Muscle of leg (tissue), 16 donors: Measurements from ENCODE around the gene RBX1. TPM values are rescaled to one million over a fixed set of nuclear protein-coding genes. Genes with fewer than 3 reads are reported as not detected.
"Not testable (repeated sequence)": the region's sequence is repeated elsewhere in the genome, so short reads cannot be mapped to it uniquely, and the experiment has no call there.

ENCODE experiments used
- DNase-seq: peaks from one replicate; pipeline ENCODE4 v3.0.0; 2013
- H3K27ac ChIP-seq: one replicate; pipeline ENCODE4 v1.5.1; 2013; ENCODE audit warnings: mild to moderate bottlenecking, low read length, control low read depth
- H3K27me3 ChIP-seq: one replicate; pipeline ENCODE4 v1.6.1; 2013; ENCODE audit warnings: low read length; ENCODE audit not compliant: control insufficient read depth, insufficient read depth
- H3K36me3 ChIP-seq: one replicate; pipeline ENCODE4 v1.6.1; 2013; ENCODE audit warnings: low read length; ENCODE audit not compliant: control insufficient read depth, insufficient read depth
- H3K4me1 ChIP-seq: one replicate; pipeline ENCODE4 v1.6.1; 2013; ENCODE audit warnings: low read length; ENCODE audit not compliant: control insufficient read depth, insufficient read depth
- H3K4me3 ChIP-seq: one replicate; pipeline ENCODE4 v1.5.1; 2013; ENCODE audit warnings: low read length, control low read depth
- H3K9me3 ChIP-seq: replicated peaks from 2 replicates; pipeline ENCODE4 v1.6.1; 2013; ENCODE audit warnings: low read depth, low read length; ENCODE audit not compliant: control insufficient read depth
- WGBS: methylation state at CpG from one replicate; pipeline ENCODE4 v1.1.5; 2013; ENCODE audit warnings: missing lambda C conversion rate; ENCODE audit not compliant: insufficient coverage; 5-methylcytosine and 5-hydroxymethylcytosine counted together
- long read RNA-seq, 11 donors: transcript quantifications; one replicate each; lab custom pipeline, GENCODE V29; 2026
- polyA plus RNA-seq, 8 donors: library from polyadenylated mRNA; unstranded; fragments of 120-200 nt; gene quantifications; one replicate each; pipeline versions ENCODE4 v1.2.1 to v1.2.3, GENCODE V29; 2013; ENCODE audit warnings: inconsistent platforms in 1 of 8, low replicate concordance in 1 of 8; ENCODE audit not compliant: insufficient read length in 8 of 8, insufficient read depth in 1 of 8
- total RNA-seq: library from RNA; stranded (reverse); fragments of 120-200 nt; gene quantifications from one replicate; pipeline ENCODE4 v1.2.4, GENCODE V29; 2013

The RBX1 gene
- total RNA-seq (66.3 TPM), polyA plus RNA-seq (10 to 100 TPM; 66.1 to 79.8 (median 73.5) TPM)
- long read RNA-seq, donor 1, transcript RBX1-201 (5 exons, 1,188 nt), result major isoform, 42 of 52 reads
- long read RNA-seq, donor 1, partial matches to known transcripts, result 5 of 52 reads
- long read RNA-seq, donor 1, other reads (novel, unspliced or antisense), result 0 of 52 reads
- long read RNA-seq, donor 2, transcript RBX1-201 (5 exons, 1,188 nt), result major isoform, 18 of 20 reads
- long read RNA-seq, donor 2, partial matches to known transcripts, result 0 of 20 reads
- long read RNA-seq, donor 2, other reads (novel, unspliced or antisense), result 0 of 20 reads
- long read RNA-seq, donor 3, transcript RBX1-201 (5 exons, 1,188 nt), result major isoform, 73 of 85 reads
- long read RNA-seq, donor 3, partial matches to known transcripts, result 8 of 85 reads
- long read RNA-seq, donor 3, other reads (novel, unspliced or antisense), result 0 of 85 reads
- long read RNA-seq, donor 4, transcript RBX1-201 (5 exons, 1,188 nt), result major isoform, 87 of 95 reads
- long read RNA-seq, donor 4, partial matches to known transcripts, result 5 of 95 reads
- long read RNA-seq, donor 4, other reads (novel, unspliced or antisense), result 0 of 95 reads
- long read RNA-seq, donor 5, transcript RBX1-201 (5 exons, 1,188 nt), result major isoform, 240 of 282 reads
- long read RNA-seq, donor 5, transcript RBX1-202 (2 exons, 1,871 nt), result minor isoform, 12 of 282 reads
- long read RNA-seq, donor 5, partial matches to known transcripts, result 22 of 282 reads
- long read RNA-seq, donor 5, other reads (novel, unspliced or antisense), result 5 of 282 reads
- long read RNA-seq, donor 6, transcript RBX1-201 (5 exons, 1,188 nt), result major isoform, 253 of 291 reads
- long read RNA-seq, donor 6, transcript RBX1-202 (2 exons, 1,871 nt), result minor isoform, 21 of 291 reads
- long read RNA-seq, donor 6, partial matches to known transcripts, result 15 of 291 reads
- long read RNA-seq, donor 6, other reads (novel, unspliced or antisense), result 0 of 291 reads
- long read RNA-seq, donor 7, transcript RBX1-201 (5 exons, 1,188 nt), result major isoform, 170 of 202 reads
- long read RNA-seq, donor 7, transcript RBX1-202 (2 exons, 1,871 nt), result minor isoform, 15 of 202 reads
- long read RNA-seq, donor 7, partial matches to known transcripts, result 15 of 202 reads
- long read RNA-seq, donor 7, other reads (novel, unspliced or antisense), result 0 of 202 reads
- long read RNA-seq, donor 8, transcript RBX1-202 (2 exons, 1,871 nt), result minor isoform, 7 of 123 reads
- long read RNA-seq, donor 8, transcript RBX1-201 (5 exons, 1,188 nt), result major isoform, 110 of 123 reads
- long read RNA-seq, donor 8, partial matches to known transcripts, result 6 of 123 reads
- long read RNA-seq, donor 8, other reads (novel, unspliced or antisense), result 0 of 123 reads
- long read RNA-seq, donor 9, transcript RBX1-201 (5 exons, 1,188 nt), result major isoform, 80 of 89 reads
- long read RNA-seq, donor 9, transcript RBX1-202 (2 exons, 1,871 nt), result minor isoform, 8 of 89 reads
- long read RNA-seq, donor 9, partial matches to known transcripts, result 0 of 89 reads
- long read RNA-seq, donor 9, other reads (novel, unspliced or antisense), result 0 of 89 reads
- long read RNA-seq, donor 10, transcript RBX1-201 (5 exons, 1,188 nt), result major isoform, 175 of 215 reads
- long read RNA-seq, donor 10, transcript RBX1-202 (2 exons, 1,871 nt), result minor isoform, 15 of 215 reads
- long read RNA-seq, donor 10, partial matches to known transcripts, result 14 of 215 reads
- long read RNA-seq, donor 10, other reads (novel, unspliced or antisense), result 11 of 215 reads
- long read RNA-seq, donor 11, transcript RBX1-201 (5 exons, 1,188 nt), result major isoform, 102 of 111 reads
- long read RNA-seq, donor 11, transcript RBX1-202 (2 exons, 1,871 nt), result minor isoform, 8 of 111 reads
- long read RNA-seq, donor 11, partial matches to known transcripts, result 0 of 111 reads
- long read RNA-seq, donor 11, other reads (novel, unspliced or antisense), result 0 of 111 reads

DNA sequence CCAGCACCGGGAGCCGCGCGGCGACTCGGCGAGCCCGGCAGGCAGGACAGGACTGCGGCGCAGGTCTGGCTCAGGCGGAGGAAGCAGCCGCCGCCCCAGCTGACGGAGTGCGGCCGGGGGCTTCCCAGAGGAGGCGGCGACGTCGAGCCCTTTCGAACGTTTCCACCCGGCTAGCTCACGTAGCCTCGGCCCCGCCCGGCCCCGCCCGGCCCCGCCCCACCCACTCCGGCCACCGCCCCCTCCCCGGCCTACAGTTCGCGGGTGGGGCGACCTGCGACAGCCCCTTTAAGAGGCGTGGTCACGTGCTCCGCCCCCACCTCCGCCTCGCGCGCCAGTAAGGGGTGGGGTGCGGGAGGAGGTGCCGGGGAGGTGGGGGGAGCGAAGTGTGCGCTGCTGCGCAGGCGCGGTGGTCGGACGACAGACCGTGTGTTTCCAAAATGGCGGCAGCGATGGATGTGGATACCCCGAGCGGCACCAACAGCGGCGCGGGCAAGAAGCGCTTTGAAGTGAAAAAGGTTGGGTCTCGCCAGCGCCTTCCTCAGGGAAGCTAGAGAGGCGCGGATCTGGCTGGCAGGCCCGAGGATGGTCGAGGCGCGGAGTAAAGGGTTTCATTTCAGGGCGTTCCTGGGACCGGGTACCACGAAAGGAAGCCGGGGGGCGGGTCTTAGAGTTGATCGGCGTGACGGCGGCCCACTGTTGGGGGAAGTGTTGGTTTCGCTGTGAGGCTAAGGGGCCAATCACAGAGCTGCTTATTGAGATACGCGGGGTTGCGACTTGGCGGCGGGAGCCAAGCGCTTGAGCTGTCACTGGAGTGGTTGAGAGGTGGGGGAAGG lies at the start of gene RBX1:
Gene RBX1, plus strand, starts transcription at position 417 of the 833 bp plus-strand sequence. Its CDS starts 21 bp downstream, at position 438.
- peak within 1 kb of the TSS; percentile 93 for H3K27ac ChIP-seq
- peaks cover 13% of the 10 kb centered on the region for H3K4me1 ChIP-seq
- H3K9me3 ChIP-seq, result no peaks in the 10 kb centered on the region
- peaks cover 13% of the 10 kb centered on the region for H3K36me3 ChIP-seq
- no peaks in the 10 kb centered on the region for H3K27me3 ChIP-seq
- peak within 1 kb of the TSS; percentile 81 for H3K4me3 ChIP-seq
- under 1% methylated on average over 63 of the region's 86 CpGs for WGBS
- DNase-seq, result peak; percentile 99

DNA sequence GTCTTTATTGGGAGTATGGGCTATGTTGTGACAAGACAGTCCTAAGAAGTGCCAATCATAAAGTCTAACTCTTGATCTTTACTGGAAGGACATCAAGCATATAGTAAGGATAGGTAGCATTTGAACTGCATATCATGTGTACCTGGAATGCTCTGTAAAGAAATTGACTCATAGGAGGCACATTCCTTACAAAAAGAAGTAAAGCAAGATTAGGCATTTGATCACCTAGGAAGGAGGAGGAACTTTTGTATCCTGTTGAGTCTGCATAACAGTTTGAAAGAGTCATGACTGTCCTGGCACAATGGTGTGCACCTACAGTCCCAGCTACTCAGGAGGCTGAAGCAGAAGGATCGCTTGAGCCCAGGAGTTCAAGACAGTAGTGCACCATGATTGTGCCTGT lies 47.1 kb upstream of the RBX1 start:
- DNase-seq, result no peak
- peaks cover 26% of the 10 kb centered on the region for H3K36me3 ChIP-seq
- no peaks in the 10 kb centered on the region for H3K27me3 ChIP-seq
- H3K4me1 ChIP-seq, result no peaks in the 10 kb centered on the region
- 100% methylated on average over 1 of the region's 1 CpG for WGBS
- no peaks in the 10 kb centered on the region for H3K9me3 ChIP-seq
- H3K27ac ChIP-seq, result no peak overlapping the region
- no peak overlapping the region for H3K4me3 ChIP-seq

DNA sequence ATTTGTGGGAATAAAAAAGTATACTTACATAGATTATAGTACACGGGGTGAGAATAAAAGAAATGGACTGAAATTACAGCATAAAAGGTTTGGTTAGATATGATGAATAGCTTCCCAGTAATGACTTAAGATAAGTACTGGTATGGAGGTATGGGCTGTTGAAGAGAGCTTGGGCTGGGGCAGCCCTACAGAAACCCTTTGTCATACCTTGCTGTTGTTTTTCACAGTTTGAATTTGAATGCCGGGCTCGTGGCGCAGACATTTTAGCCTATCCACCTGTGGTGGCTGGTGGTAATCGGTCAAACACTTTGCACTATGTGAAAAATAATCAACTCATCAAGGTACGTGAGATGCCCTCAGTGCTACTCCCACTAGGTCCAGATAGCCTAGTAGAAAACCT lies 42.3 kb upstream of the RBX1 start:
- no peaks in the 10 kb centered on the region for H3K4me1 ChIP-seq
- H3K4me3 ChIP-seq, result no peak overlapping the region
- H3K27ac ChIP-seq, result no peak overlapping the region
- no peak for DNase-seq
- WGBS, result 100% methylated on average over 3 of the region's 6 CpGs
- no peaks in the 10 kb centered on the region for H3K27me3 ChIP-seq
- H3K9me3 ChIP-seq, result no peaks in the 10 kb centered on the region
- H3K36me3 ChIP-seq, result peaks cover 32% of the 10 kb centered on the region

DNA sequence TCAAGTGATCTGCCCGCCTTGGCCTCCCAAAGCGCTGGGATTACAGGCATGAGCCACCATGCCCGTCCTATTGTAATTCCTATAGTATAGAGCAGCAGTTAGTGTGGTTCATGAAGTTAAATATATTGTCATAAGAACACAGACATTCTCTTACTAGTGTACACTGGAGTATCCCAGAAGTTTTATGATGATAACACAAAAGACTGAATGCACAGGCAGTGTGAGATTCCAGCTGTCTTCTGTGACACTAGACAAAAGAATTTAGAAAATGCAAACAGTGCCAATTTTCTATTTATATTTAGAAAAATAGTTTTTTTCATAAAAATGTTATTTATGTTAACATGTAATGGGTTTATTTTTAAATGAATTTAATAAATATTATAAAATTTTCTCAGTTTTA lies 39.4 kb upstream of the RBX1 start:
- Histone ChIP-seq H3K9me3 (no peaks in the 10 kb centered on the region), H3K4me3 (no peak overlapping the region), H3K36me3 (peaks cover 34% of the 10 kb centered on the region), H3K27ac (no peak overlapping the region), H3K27me3 (no peaks in the 10 kb centered on the region), H3K4me1 (no peaks in the 10 kb centered on the region)
- WGBS, result no CpG with 5 or more reads among the region's 3 CpGs
- no peak for DNase-seq

DNA sequence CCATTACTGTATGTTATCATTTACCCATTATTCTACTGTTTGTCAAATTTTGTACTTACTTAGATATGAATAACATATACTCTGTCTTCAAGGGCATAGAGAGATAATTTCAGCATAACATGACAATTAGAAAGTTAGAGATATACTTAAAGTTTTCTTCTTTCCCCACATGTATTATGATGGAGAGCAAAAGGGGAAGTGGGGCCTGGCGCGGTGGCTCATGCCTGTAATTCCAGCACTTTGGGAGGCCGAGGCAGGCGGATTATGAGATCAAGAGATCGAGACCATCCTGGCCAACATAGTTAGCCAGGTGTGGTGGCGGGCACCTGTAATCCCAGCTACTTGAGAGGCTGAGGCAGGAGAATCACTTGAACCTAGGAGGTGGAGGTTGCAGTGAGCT lies 38.2 kb upstream of the RBX1 start:
- H3K9me3 ChIP-seq, H3K4me3 ChIP-seq, H3K27me3 ChIP-seq, DNase-seq, H3K4me1 ChIP-seq, H3K27ac ChIP-seq: not testable (repeated sequence)
- H3K36me3 ChIP-seq, result peaks cover 39% of the 10 kb centered on the region
- WGBS, result 98% methylated on average over 5 of the region's 6 CpGs

DNA sequence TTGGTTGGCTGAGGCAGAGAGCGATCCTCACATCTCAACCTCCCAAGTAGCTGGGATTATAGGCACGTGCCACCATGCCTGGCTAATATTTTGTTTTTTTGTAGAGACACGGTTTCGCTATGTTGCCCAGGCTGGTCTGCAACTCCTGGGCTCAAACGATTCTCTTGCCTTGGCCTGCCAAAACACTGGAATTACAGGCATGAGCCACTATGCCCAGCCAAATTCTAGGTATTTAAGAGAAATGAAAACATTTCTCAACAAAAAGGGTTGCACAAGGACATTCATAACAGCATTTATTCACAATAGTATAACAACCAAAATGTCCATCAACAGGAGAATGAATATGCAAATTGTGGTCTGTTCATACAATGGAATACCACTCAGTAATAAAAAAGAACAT lies 31.7 kb upstream of the RBX1 start:
- Histone ChIP-seq H3K36me3 (peaks cover 38% of the 10 kb centered on the region), H3K27me3 (no peaks in the 10 kb centered on the region), H3K4me1 (no peaks in the 10 kb centered on the region), H3K4me3 (no peak overlapping the region), H3K27ac (no peak overlapping the region), H3K9me3 (no peaks in the 10 kb centered on the region)
- no peak for DNase-seq
- 80% methylated on average over 1 of the region's 5 CpGs for WGBS

DNA sequence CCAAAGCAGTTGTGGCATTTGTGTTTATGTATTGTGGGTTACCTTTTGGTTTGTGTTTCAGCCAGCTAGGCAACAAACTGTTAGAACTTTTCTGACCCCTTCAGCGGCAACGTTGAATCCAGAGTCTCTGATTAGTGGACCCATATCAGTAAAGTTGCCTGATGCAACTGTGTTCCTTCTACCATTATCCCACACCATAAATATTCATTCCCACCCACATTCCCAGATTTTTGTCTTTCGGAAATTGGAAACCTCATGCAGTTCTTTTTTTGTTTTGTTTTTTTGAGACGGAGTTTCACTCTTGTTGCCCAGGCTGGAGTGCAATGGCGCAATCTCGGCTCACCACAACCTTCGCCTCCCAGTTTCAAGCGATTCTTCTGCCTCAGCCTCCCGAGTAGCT lies 30.7 kb upstream of the RBX1 start:
- WGBS, result 100% methylated on average over 2 of the region's 9 CpGs
- Histone ChIP-seq H3K27ac (no peak overlapping the region), H3K9me3 (no peaks in the 10 kb centered on the region), H3K36me3 (peaks cover 41% of the 10 kb centered on the region), H3K4me1 (no peaks in the 10 kb centered on the region), H3K27me3 (no peaks in the 10 kb centered on the region), H3K4me3 (no peak overlapping the region)
- no peak for DNase-seq

DNA sequence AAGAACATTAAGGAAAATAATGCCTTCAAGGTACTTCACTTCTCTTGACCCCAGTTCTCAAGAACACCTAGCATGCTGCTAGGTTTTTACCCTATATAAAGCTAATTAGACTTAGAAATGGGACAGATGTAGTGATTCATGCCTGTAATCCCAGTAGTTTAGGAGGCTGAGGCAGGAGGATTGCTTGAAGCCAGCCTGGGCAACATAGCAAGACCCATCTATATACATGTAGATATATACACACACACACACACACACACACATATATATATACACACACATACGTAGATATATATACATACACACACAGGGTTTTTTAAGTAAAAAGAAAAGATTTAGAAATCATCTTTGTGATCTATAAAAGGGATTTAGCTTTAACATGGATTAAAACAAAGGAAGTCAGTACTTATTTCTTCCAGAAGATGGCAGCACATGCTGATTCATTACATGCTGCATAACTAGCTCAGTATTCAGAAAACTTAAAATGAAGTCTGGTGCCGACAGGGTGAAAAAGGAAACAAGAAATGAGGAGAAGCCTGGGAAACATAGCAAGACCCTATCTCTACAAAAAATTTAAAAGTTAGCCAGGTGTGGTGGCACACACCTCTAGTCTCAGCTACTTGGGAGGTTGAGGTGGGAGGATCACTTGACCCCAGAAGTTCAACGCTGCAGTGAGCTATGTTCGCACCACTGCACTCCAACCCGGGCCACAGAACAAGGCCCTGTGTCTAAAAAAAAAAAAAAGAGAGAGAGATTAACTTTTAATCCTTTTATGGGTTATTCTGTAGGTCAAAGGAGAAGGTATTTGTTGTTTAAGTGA lies 28.5 kb upstream of the RBX1 start:
- H3K36me3 ChIP-seq, result peaks cover 36% of the 10 kb centered on the region

More for the DNA sequence above, 28.5 kb upstream of the RBX1 start:
- no CpG with 5 or more reads among the region's 5 CpGs for whole genome bisulfite sequencing
- no peak overlapping the region for H3K4me3 ChIP-seq
- H3K27me3 ChIP-seq, result no peaks in the 10 kb centered on the region
- no peak overlapping the region for H3K27ac ChIP-seq
- H3K9me3 ChIP-seq, result no peaks in the 10 kb centered on the region
- peak; percentile 78 for DNase-seq
- H3K4me1 ChIP-seq, result no peaks in the 10 kb centered on the region
